ENCODE data around the gene SLC1A4.

DNA sequence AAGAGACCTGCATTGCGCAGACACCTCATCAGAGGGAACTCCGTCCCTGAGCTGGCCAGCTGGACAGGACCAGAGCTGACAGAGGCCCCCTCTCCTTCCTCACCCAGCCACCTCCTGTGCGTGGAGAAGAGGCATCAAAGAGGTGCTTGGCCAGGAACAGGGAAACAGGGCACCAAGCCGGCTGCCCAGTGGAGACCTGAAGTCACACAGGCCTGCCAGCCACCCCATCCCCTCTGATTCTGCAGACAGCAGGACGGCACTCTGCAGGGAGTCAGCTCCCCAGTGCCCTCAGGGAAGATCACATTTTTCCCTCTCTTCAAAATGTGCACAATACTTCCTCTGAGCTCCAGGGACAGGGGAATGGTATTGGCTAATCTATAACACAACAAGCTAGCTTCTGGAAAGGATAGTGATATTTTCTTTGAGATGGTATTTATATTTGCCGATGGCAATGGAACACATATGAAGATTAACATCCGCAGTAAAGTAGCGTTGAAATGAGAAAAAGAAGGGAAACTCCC, 30.5 kb downstream of the SLC1A4 start:
- no peak for TF ChIP-seq EZH2 (IDR thresholded peaks at IDR 0.05)
- no peak for TF ChIP-seq FOXP2 (optimal IDR thresholded peaks at IDR 0.05; ENCODE audit: control extremely low read depth, extremely low read length, insufficient read depth)
- no peak for TF ChIP-seq POLR2AphosphoS5 (IDR thresholded peaks at IDR 0.05; ENCODE audit: borderline replicate concordance, low read depth, low read length)

Data from SK-N-MC (cell line).